ENCODE results near the gene MOB2.

Gene MOB2, protein sequence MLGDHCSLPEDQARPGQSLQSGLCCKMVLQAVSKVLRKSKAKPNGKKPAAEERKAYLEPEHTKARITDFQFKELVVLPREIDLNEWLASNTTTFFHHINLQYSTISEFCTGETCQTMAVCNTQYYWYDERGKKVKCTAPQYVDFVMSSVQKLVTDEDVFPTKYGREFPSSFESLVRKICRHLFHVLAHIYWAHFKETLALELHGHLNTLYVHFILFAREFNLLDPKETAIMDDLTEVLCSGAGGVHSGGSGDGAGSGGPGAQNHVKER

DNA sequence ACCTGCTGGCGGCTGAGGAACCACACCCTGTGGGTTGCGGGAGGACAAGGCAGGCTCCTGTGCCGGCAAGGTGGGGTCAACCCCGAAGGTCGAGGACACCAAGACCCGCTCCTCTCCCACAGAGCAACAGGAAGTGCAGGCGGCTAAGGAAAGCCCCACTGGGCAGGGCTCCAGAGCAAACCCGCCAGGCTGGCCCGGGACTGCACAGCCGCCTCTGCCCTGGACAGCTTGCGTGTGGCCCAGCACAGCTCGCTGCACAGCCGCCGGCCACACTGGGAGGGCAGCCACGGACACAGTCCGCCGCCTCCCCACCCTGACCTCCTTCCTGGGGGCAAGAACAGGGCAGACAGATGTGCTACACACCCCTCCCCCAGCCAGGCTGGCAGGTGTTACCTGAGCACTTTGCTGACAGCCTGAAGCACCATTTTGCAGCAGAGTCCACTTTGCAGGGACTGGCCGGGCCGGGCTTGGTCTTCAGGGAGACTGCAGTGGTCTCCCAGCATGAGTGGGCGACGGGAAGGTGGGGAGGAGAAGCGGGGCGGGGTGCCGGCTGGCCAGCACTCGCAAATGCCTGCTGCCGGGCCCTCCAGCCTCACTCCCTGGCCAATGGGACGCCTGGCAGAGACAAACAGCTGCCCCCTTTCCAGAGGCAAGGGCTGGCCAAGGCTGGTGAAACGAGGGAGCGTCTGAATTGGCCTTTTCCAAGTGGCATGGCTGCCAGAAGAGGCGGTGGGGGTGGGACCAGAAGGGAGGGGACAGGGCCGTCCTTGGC, at the start of gene MOB2:
Gene MOB2 (minus strand): TSS at position 726 of the 772 bp plus-strand sequence. CDS start 223 bp downstream, at position 503.
- DNase-seq (ENCODE audit: low read depth, low spot score) = no peak

DNA sequence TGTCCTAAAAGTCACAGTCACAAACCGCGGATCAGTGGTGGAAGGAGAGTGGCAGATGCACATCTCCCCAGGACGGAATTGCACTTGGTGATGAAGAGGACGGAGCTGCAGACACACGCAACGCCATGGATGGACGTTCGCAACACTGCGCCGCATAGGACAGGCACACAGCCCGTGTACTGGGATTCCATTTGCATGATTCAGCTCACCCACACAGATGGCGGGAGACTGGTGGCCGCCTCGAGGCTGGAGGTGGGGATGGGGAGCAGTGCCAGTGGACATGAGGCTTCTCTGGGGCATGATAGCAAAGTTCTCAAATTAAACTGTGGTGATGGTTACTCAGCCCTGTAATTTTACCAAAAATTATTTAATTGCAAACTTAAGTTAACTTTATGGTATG, 48.1 kb upstream of the MOB2 start:
- DNase-seq (ENCODE audit: low read depth, low spot score) = no peak

DNA sequence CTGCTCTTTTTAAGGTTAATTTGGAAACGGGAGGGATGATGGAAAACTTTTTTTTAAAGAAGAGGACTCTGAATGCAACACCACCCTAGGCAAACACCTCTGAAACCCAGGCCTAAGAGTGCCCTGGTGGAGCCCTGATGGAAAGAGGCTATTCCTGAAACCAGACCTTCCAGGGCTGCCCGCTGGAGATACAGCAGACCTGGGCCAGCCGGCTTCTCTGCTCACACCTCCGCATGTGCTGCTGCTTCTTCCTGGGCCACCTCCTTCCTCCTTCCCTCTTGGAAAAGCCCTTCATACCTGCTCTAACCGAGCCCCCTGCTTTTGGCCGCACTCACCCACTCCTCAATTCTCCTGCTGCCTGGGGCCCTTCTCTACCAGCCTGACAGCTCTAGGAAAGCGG, 47.6 kb upstream of the MOB2 start:
- DNase-seq (ENCODE audit: low read depth, low spot score) = no peak

DNA sequence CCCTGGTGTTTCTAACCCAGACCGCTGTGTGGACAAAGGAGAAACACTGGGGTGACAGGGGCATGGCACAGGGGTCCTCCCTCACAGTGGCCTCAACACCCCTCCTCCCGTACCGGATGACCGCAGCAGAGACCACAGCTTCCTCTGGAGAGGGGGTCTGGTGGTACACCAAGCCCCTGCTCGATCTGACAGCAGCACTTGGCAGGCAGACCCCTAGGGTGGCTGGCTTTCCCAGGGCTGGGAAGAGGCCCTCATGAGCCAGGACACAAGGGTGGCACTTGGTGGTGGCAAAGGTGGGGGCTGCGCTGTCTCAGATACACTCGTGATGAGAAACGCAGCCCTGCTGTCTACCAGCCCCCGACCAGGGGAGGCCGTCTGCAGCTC, 46.8 kb upstream of the MOB2 start:
- no peak for DNase-seq (ENCODE audit: low read depth, low spot score)

DNA sequence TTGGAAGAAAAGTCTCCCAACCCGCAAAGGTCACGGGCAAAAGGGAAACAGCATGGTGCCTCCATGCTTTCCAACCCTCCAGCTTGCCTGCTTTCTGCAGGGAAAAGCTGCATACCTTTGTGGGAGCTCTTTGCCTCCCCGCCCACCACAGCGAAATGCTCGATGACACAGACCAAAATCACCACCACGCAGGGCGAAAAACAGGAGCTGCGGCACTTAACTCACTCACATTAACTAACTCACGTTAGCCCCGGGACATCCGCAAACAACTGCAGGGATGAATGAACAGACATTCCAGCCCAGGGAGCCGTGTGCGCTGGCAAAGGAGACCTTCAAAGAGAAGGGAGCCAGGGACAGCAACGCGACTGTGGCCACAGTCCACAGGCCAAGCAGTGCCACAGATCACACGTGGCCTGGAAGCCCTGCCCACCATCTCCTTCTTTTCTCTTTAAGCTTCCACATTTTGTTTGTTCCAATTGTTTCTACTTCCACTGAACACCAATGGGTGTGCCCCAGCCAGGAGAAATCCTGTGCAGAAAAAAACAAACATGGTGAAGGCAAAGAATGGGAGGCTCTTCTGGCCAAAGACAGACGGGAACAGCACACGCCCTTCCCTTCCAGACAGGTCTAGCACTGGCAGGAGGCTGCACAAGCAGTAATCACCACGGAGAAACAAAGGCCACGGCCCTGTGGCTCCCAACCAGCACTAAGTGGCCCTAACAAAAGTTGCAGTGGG, 46.2 kb upstream of the MOB2 start:
- DNase-seq (ENCODE audit: low read depth, low spot score) = no peak

DNA sequence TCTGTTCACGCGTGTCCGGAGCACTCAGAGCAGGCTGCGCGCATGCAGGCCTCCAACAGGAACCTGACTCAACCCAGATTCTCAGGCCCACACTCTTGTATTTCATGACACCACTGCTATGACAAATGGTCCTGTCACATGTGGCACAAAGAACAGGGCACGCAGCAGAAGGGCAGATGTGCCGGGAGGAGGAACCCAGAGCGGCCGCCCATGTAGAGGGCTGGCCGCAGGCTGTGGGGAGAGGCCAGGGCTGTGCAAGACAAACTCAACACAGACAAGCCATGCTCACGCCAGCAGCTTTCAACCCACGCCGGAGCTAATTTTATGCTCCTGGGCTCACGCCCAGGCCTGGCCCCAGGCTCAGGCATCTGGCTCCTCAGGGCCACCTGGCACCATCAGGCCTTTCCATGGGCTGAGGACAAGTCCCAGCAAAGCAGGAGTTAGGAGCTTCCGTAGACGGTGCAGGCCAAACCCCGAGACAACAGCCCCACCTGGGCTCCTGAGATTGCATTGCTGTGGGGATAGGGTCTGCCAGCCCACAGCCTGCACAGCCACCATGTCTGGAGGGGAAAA, 45.5 kb upstream of the MOB2 start:
- DNase-seq (ENCODE audit: low read depth, low spot score) = no peak

DNA sequence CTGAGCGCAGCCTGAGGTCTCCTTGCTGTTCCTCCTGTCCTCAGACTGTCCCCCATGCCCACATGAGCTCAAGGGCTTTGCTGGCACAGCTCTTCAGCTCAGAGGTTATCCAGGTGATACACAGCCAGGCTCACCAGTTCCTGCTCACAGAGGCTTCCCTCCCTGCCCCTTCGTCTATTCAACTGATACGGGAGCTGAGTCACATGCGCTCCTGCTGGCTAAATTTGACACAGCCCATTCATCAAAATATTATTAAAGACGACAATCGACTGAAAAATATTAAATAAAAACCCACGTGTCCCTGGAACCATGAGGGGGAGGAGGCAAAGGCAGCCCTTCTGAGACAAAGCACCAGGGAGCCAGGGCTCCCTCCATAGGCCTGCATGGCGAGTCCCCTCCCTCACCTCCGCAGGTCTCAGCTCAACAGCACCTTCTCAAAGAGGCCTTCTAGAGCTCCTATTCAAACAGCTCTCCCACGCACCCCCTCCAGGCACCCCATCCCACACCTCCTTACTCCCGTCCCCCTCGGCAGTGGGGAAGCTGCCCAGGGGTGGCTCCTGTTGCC, 45.0 kb upstream of the MOB2 start:
- no peak for DNase-seq (ENCODE audit: low read depth, low spot score)

DNA sequence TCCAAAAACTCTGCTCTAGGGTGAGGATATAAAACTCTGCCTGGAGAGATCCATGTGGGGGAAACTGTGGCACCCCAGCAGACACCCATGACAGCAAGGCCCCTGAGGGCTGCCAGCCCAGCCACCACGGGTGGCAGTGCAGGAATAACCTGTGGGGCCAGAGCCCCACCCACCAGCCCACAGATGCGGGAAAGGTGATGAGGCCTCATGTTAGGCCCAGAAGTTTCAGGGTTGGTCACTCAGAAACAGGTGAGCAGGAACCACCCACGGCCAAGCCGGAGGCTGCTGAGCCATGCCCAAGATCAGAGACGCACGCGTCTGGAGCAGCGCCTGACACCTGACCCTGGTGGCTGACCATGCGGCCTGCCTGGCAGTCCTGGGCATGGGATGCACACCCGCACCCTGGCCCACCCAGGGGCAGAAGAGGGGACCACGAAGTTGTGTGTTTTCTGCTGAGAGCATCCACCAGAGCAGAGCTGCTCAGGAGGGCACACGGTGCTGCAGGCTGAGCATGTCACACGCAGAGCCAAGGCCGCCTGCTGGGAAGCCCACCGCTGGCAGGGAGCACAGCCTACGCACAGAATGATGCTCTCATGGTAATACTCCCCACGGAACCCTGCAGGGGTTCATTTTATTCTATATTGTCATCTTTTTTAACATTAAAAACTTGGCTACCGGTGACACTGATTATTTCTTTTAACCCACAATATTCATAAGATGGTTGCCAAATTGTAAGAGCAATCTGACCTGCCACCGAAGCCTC, 44.3 kb upstream of the MOB2 start:
- no peak for DNase-seq (ENCODE audit: low read depth, low spot score)

DNA sequence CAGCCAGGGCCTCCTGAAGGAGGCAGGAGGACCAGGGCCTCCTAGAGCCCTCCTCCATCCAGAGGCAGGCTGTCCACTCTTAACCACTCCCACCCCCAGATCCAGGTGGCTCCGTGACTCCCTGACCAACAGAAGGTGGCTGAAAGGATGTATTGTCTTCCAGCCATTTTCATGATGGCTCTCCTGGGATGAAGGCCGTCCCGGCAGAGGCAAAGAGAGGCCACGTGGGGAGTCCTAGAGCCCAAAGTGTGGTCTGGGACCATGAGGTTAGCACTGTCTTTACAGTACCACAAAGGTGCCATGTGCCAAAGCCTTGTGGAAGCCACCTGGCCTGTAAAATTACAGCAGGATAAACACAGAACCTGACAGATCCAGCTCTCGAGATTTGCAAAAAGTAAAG, 43.2 kb upstream of the MOB2 start:
- no peak for DNase-seq (ENCODE audit: low read depth, low spot score)

DNA sequence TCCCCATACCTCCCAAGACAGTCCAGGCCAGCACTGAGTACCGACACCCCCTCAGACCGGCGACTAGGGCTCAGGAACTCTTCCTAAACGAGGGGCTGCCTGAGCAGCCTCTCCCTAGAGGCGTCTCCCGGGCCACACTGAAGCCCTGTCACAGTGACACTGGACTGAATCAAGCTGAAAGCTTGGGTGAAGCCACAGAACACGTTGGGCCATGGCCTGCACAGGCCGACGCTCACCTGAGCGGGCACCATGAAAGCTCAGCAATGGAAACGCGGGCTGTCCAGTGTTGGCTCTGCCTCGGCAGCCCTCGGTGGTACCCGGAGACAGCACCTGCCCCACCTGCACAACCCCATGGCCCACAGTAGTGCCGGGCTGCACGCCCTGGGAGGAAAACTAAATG, 42.7 kb upstream of the MOB2 start:
- DNase-seq (ENCODE audit: low read depth, low spot score) = no peak

DNA sequence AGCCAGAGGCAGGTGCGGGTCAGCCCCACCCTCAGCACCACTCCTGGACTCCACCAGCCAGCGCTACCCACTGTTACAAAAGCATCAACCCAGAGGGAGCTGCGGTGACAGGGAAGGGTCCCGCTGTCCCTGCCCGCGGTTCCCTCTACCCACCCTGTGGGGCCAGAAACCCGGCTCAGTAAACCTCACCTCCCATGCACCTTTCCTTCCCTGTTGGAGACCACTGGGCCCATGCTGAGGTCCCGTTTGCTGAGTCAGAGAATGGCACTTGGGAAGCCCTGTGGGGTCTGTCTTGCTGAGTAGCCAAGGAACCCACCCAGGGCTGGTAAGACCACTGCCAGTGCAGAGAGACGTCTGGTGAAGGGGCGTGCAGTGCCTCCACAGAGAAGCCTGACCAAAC, 42.1 kb upstream of the MOB2 start:
- no peak for DNase-seq (ENCODE audit: low read depth, low spot score)

DNA sequence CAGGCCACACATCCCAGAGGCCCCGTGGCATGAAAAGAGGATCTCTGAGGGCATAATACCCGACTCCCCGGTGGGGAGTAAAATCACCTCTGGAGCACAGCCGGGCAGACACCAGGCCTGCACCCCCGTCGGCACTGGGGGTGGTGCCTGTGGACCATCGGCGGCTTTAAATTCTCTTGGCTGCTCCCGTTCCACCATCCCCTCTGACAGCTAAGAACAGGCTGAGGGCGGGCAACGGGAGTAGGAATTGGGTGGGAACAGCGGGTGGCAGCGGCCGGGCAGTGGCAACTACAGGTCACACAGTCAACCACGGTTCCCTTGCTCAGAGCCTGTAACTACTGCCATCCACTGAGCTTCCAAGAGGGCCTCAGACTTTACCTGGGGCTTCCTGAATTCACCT, 40.2 kb upstream of the MOB2 start:
- DNase-seq (ENCODE audit: low read depth, low spot score) = no peak

DNA sequence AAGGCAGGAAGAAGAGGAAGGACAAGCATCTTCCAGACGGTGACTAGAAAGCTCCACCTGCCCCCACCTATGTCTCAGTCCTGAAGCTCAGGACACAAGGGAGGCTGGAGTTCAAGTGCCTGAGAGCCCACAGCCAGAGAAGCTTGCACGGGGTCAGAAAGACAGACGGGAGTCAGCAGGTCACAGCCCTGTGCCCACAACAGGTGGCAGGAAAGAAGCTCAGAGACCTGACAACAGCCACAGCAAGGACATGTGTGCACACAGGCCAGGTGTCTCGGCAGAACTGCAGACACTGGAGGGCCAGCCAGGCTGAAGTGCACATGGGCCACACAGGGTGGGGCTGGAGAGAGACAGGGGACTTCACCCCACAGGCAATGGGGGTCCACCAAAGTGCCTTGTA, 37.2 kb upstream of the MOB2 start:
- no peak for DNase-seq (ENCODE audit: low read depth, low spot score)

DNA sequence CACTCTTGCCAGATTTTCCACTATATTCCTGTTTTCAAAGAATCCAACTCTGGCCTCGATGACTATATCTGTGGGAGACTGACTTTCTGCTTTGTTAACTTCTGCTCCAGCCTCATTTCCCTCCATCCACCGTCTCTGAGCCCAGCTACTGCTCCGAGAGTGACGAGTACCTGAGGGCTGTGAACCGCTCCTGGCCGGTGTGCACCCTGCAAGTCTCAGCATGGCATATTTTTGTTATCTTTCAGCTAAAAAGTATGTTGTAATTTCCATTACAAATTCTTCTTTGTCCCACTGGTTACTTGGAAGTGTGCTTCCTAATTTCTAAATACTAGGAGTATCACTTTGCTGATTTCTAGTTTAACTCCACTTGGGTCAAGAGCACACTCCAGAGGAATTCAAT, 36.5 kb upstream of the MOB2 start:
- DNase-seq (ENCODE audit: low read depth, low spot score) = no peak

DNA sequence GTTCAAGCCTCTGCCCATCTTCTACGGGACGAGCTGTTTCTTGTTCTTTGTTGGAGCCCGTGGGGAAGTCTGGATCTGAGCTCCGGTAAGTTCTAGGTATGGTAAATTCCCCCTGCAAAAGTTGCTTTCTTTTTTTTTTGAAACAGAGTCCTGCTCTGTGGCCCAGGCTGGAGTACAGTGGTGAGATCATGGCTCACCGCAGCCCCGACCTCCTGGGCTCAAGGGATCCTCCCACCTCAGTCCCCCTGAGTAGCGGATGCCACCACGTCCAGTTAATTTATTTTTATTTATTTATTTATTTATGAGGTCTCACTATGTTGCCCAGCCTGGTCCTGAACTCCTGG, 35.5 kb upstream of the MOB2 start:
- DNase-seq (ENCODE audit: low read depth, low spot score) = no peak

DNA sequence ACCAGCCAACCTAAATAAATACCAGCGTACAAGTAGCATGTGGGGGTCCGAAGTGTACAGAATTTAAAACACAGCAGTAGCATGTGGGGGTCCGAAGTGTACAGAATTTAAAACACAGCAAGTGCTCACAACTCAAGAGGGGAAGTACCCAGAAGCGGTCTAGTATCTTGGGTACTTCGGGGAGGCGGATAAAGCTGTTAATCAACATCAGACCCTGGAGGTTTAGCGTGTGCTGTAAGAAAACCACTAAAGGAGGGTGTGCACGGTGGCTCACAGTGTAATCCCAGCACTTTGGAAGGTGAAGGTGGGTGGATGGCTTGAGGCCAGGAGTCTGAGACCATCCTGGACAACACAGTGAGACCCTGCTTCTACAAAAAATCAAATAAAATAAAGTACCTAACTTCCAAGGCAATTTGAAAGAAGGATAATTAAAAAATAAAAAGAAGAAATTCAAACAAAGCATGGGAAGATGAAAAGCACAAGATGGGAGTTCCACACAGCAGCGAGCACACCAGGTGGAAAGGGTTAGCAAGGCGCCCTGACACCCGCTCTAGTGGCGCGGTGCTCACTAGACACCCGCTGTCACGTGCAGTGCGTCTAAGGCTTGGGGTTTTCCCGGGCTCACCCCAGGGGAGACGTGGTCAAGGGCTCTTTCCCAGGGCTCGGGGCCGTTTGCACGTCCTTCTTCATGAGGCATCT, 35.0 kb upstream of the MOB2 start:
- no peak for DNase-seq (ENCODE audit: low read depth, low spot score)

DNA sequence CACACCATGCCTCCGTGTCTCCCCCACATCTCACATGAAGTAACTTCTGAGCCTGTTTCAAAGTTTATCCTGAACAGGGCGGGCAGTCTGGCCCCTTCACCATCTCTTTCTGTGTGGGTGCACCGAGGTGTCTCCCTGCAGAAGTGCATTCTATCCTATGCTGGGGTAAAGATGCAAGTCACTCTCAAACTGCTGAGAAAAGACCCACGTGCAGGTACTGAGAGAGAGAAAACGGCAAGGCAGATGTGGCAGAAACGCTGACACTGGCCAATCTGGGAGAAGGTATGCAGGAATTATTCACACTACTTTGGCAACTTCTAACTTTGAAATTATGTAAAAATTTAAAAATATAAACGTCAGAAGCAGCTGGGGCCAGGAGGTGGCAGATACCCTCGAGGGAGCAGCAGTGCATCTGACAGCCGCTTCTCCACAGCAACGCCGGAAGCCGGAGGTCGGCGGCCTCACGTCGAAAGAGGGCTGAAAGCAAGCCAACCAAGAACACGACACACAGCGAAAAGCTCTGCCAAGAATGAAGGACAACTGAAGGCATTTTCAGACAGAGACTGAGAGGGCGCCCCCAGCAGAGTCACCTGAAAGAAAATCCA, 34.2 kb upstream of the MOB2 start:
- DNase-seq (ENCODE audit: low read depth, low spot score) = no peak

DNA sequence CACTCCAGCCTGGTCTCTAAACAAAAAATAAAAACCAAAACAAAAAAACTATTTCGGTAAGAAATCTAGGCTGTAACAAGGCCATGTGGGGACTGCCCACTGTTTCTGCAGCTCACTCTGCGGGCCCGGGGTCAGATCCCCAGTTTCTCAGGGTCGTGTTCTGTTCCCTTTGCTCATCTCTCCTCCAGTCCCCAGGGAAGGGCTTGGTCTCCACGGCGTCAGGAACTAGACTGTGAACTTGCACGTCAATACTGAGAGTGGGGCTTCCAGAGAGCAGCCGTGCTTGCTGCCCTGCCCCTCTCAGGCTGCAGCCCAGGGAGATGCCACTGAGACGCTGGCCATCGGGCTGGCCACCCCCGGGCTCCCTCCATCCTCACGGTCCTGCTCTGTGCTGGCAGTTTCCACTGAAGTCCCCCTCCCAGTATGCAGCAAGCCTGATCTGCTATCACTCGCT, 33.7 kb upstream of the MOB2 start:
- no peak for DNase-seq (ENCODE audit: low read depth, low spot score)

DNA sequence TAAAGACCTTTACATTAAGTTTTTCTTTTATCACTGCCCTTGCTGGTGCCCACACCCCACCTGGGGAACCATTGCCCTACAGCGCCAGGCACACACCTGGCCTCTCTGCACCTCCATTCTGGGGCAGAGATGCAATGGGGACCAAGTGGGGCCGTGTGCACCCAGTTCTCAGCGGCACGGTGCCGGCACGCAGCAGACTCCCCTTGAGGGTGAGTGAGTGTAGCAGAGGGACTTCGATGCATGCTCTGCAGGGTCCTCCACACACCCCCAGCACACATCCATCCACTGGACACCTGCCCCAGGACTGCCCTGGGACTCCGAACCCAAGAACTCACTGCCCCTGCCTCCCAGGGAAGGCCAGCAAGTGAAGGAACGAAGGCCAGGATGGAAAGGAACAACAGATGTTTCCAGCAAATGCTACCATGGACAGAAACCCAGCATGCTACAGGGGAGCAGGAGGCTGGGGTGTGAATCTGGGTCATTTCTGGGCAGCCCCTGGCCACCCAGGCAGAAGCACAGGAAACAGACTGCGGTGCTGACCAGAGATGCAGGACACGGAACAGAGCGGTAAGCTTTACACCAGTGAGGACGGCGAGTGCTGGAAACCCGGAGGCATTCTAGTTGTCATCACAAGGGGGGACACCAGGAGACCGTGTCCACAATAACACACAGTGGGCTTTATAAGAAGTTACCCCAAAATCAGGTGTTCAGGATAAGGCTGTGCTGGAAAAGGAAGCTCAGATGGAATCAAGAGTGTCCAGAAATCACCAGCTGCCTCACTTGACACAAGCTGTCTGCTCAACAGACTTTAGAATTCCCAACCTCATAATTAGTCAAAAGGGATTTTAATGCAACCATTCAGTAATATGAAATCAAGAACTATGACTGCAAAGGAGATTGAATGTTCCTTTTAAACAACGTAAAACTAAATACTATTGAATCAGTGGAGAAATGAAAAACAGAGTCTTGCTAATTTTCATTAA, 32.7 kb upstream of the MOB2 start:
- no peak for DNase-seq (ENCODE audit: low read depth, low spot score)
